ENCODE data around the gene ZNF280B. TPM values are rescaled to one million over a fixed set of nuclear protein-coding genes. Genes with fewer than 3 reads are reported as not detected.
"Not testable (repeated sequence)": the region's sequence is repeated elsewhere in the genome, so short reads cannot be mapped to it uniquely, and the experiment has no call there.

Gene ZNF280B
- total RNA-seq, 1 experiment from 2014 or later, result 8.2 TPM

GRCh38 chr22:22533417-22533816 is 24.9 kb upstream of the ZNF280B start:
- Histone ChIP-seq H3K4ac (ENCODE audit: low read depth, low read length) (no peak overlapping the region), H3K4me2 (ENCODE audit: insufficient read depth, insufficient read length, low read length) (no peak overlapping the region), H3K9me3 (ENCODE audit: control insufficient read depth, low read depth, low read length) (no peaks in the 10 kb centered on the region), H2BK15ac (ENCODE audit: low read depth, low read length) (no peak overlapping the region), H4K5ac (ENCODE audit: insufficient read length, low read depth, low read length) (no peak overlapping the region), H3K23me2 (ENCODE audit: insufficient read length, low read depth, low read length, poor library complexity, severe bottlenecking) (no peaks in the 10 kb centered on the region), H4K91ac (ENCODE audit: insufficient read length, low read depth, low read length) (no peak overlapping the region), H3T11ph (ENCODE audit: low read length) (no peak overlapping the region), H2BK120ac (ENCODE audit: low read depth, low read length, poor library complexity, severe bottlenecking) (no peak overlapping the region), H3K18ac (ENCODE audit: insufficient read length, low read depth, low read length) (no peak overlapping the region), H3K79me2 (ENCODE audit: insufficient read depth, low read length) (no peaks in the 10 kb centered on the region), H2AK5ac (ENCODE audit: insufficient read length, low read length) (no peak overlapping the region), H4K20me1 (ENCODE audit: control insufficient read depth, insufficient read depth, insufficient read length) (no peaks in the 10 kb centered on the region), H3K27me3 (ENCODE audit: insufficient read depth, low read length) (peaks cover 3% of the 10 kb centered on the region; the same call in 1 of the 2 replicates), H2BK12ac (ENCODE audit: insufficient read length, low read depth, low read length) (no peak overlapping the region), H3K56ac (ENCODE audit: insufficient read length, low read depth, low read length) (no peak overlapping the region), H3K27ac (ENCODE audit: insufficient read length, low read depth, low read length) (no peak overlapping the region), H3K23ac (ENCODE audit: insufficient read length, low read depth, low read length) (no peak overlapping the region), H4K8ac (replicated peaks; ENCODE audit: insufficient read length, low read depth, low read length) (no peak overlapping the region), H3K79me1 (ENCODE audit: insufficient read depth, low read depth, low read length, poor library complexity, severe bottlenecking) (no peaks in the 10 kb centered on the region), H3K14ac (ENCODE audit: insufficient read depth, low read length) (no peak overlapping the region), H3K4me1 (ENCODE audit: insufficient read depth, low read length) (no peaks in the 10 kb centered on the region), H2BK5ac (ENCODE audit: insufficient read length, low read length) (no peak overlapping the region), H2BK20ac (ENCODE audit: low read depth, low read length, poor library complexity, severe bottlenecking) (no peak overlapping the region), H2AFZ (ENCODE audit: low read length) (no peak overlapping the region), H3K9ac (ENCODE audit: extremely low read depth, insufficient read length, low read length) (no peak overlapping the region)
- Mint-ChIP-seq H3K36me3 (ENCODE audit: insufficient read depth in 1 of 3, low read depth in 3 of 3) (no peaks in the 10 kb centered on the region), H3K9me3 (no peaks in the 10 kb centered on the region), H3K27me3 (ENCODE audit: low read depth) (peaks cover 93% of the 10 kb centered on the region), H3K4me3 (no peak overlapping the region), H3K27ac (no peak overlapping the region), H3K4me1 (no peaks in the 10 kb centered on the region)
- no peak for DNase-seq
- no CpG with 5 or more reads among the region's 1 CpG for WGBS (ENCODE audit: extremely low coverage, insufficient read length, low lambda C conversion rate)
- no peak for TF ChIP-seq CTCF (conservative IDR thresholded peaks at IDR 0.05)

GRCh38 chr22:22532547-22533071 is 24.1 kb upstream of the ZNF280B start:
- not testable (repeated sequence) for H4K20me1 ChIP-seq (ENCODE audit: control insufficient read depth, insufficient read depth, insufficient read length); H2AFZ ChIP-seq (ENCODE audit: low read length); H3K4me1 ChIP-seq (ENCODE audit: insufficient read depth, low read length); H4K91ac ChIP-seq (ENCODE audit: insufficient read length, low read depth, low read length); H3K4ac ChIP-seq (ENCODE audit: low read depth, low read length); H3K9ac ChIP-seq (ENCODE audit: extremely low read depth, insufficient read length, low read length); H3K14ac ChIP-seq (ENCODE audit: insufficient read depth, low read length); H3K4me1 Mint-ChIP-seq; H2BK5ac ChIP-seq (ENCODE audit: insufficient read length, low read length); H3K36me3 Mint-ChIP-seq (ENCODE audit: insufficient read depth in 1 of 3, low read depth in 3 of 3); H2BK12ac ChIP-seq (ENCODE audit: insufficient read length, low read depth, low read length); H3K23me2 ChIP-seq (ENCODE audit: insufficient read length, low read depth, low read length, poor library complexity, severe bottlenecking); H3K79me1 ChIP-seq (ENCODE audit: insufficient read depth, low read depth, low read length, poor library complexity, severe bottlenecking); DNase-seq; H4K8ac ChIP-seq (replicated peaks; ENCODE audit: insufficient read length, low read depth, low read length); H2AK5ac ChIP-seq (ENCODE audit: insufficient read length, low read length); H3K27me3 ChIP-seq (ENCODE audit: insufficient read depth, low read length); H3K23ac ChIP-seq (ENCODE audit: insufficient read length, low read depth, low read length); H3K4me3 Mint-ChIP-seq; H3K27ac Mint-ChIP-seq; H2BK20ac ChIP-seq (ENCODE audit: low read depth, low read length, poor library complexity, severe bottlenecking); H3K9me3 ChIP-seq (ENCODE audit: control insufficient read depth, low read depth, low read length); H4K5ac ChIP-seq (ENCODE audit: insufficient read length, low read depth, low read length); H3K4me2 ChIP-seq (ENCODE audit: insufficient read depth, insufficient read length, low read length); H3K9me3 Mint-ChIP-seq; H3K79me2 ChIP-seq (ENCODE audit: insufficient read depth, low read length); H3K27ac ChIP-seq (ENCODE audit: insufficient read length, low read depth, low read length); H3T11ph ChIP-seq (ENCODE audit: low read length); H2BK120ac ChIP-seq (ENCODE audit: low read depth, low read length, poor library complexity, severe bottlenecking); H2BK15ac ChIP-seq (ENCODE audit: low read depth, low read length); H3K18ac ChIP-seq (ENCODE audit: insufficient read length, low read depth, low read length); H3K56ac ChIP-seq (ENCODE audit: insufficient read length, low read depth, low read length)
- WGBS (ENCODE audit: extremely low coverage, insufficient read length, low lambda C conversion rate), result no CpG with 5 or more reads among the region's 12 CpGs
- peaks cover 93% of the 10 kb centered on the region for H3K27me3 Mint-ChIP-seq (ENCODE audit: low read depth)
